HEK293T (cell line): ENCODE data around the gene MAGOHB.

Source experiments
- CTCF ChIA-PET: fragments of 350-600 bp; formaldehyde crosslinking; extraction: SDS; loops from one replicate; lab custom pipeline; 2021; ENCODE audit warnings: antibody characterized with exemption, inconsistent platforms; lab: Yijun Ruan, JAX
- POLR2A ChIA-PET: fragments of 350-600 bp; formaldehyde crosslinking; extraction: SDS; loops from one replicate; lab custom pipeline; 2020; ENCODE audit warnings: antibody characterized with exemption, inconsistent platforms; lab: Yijun Ruan, JAX
- DNase-seq: peaks from one replicate; pipeline ENCODE4 v3.0.0; 2012; ENCODE audit warnings: mixed read lengths; ENCODE audit errors: extremely low spot score
- ARNT ChIP-seq: fragments of 450-650 bp; IDR thresholded peaks from 2 replicates; pipeline ENCODE4 v1.6.1; 2017; ENCODE audit warnings: mild to moderate bottlenecking
- BHLHE40 ChIP-seq: fragments of 450-650 bp; IDR thresholded peaks from 2 replicates; pipeline ENCODE4 v1.6.1; 2016; ENCODE audit warnings: mild to moderate bottlenecking, moderate library complexity, borderline replicate concordance
- CTBP1 ChIP-seq: fragments of 450-650 bp; IDR thresholded peaks from 2 replicates; pipeline ENCODE4 v1.6.1; 2016; ENCODE audit warnings: borderline replicate concordance
- ELF4 ChIP-seq: fragments of 450-650 bp; IDR thresholded peaks from 2 replicates; pipeline ENCODE4 v1.6.1; 2017; ENCODE audit warnings: antibody characterized with exemption
- FOXA1 ChIP-seq: fragments of 450-650 bp; IDR thresholded peaks from 2 replicates; pipeline ENCODE4 v1.6.1; 2016; ENCODE audit warnings: mild to moderate bottlenecking
- FOXK2 ChIP-seq: fragments of 450-650 bp; IDR thresholded peaks from 2 replicates; pipeline ENCODE4 v1.6.1; 2016; ENCODE audit warnings: mild to moderate bottlenecking
- FOXM1 ChIP-seq: fragments of 450-650 bp; IDR thresholded peaks from 2 replicates; pipeline ENCODE4 v1.6.1; 2017; ENCODE audit warnings: mild to moderate bottlenecking, borderline replicate concordance
- HDGF ChIP-seq: fragments of 450-650 bp; IDR thresholded peaks from 2 replicates; pipeline ENCODE4 v1.6.1; 2017; ENCODE audit warnings: antibody characterized with exemption, borderline replicate concordance
- L3MBTL2 ChIP-seq: fragments of 450-650 bp; conservative IDR thresholded peaks from 2 replicates; pipeline ENCODE4 v1.6.1; 2016; ENCODE audit warnings: mild to moderate bottlenecking
- LEF1 ChIP-seq: fragments of 450-650 bp; IDR thresholded peaks from 2 replicates; pipeline ENCODE4 v1.6.1; 2017; ENCODE audit warnings: mild to moderate bottlenecking, borderline replicate concordance
- NFRKB ChIP-seq: fragments of 450-650 bp; IDR thresholded peaks from 2 replicates; pipeline ENCODE4 v1.6.1; 2016; ENCODE audit warnings: mild to moderate bottlenecking, moderate library complexity
- SP1 ChIP-seq: fragments of 450-650 bp; IDR thresholded peaks from 2 replicates; pipeline ENCODE4 v1.6.1; 2017
- SUZ12 ChIP-seq: fragments of 450-650 bp; IDR thresholded peaks from 2 replicates; pipeline ENCODE4 v1.6.1; 2016; ENCODE audit warnings: mild to moderate bottlenecking
- TARDBP ChIP-seq: fragments of 450-650 bp; IDR thresholded peaks from 2 replicates; pipeline ENCODE4 v1.6.1; 2016
- ZNF384 ChIP-seq: fragments of 450-650 bp; IDR thresholded peaks from 2 replicates; pipeline ENCODE4 v1.6.1; 2016
- TF ChIP-seq, protein P1 (sequence below): fragments of 450-650 bp; IDR thresholded peaks from 2 replicates; pipeline ENCODE4 v1.6.1; 2016

MAGOHB gene

GRCh38 chr12:10563966-10564365, 49.4 kb downstream of the MAGOHB start:
- POLR2A ChIA-PET = no interaction called here
- TF ChIP-seq ARNT (no peak), ZNF384 (no peak), LEF1 (no peak), BHLHE40 (no peak), ELF4 (no peak), TARDBP (no peak), L3MBTL2 (no peak), FOXA1 (no peak)
- CTCF ChIA-PET = interaction anchor here (0.6 to 0.9 kb wide), 2 partner anchors 198 to 423 kb away, joined by 3 read pairs; no protein-coding TSS in a partner anchor

DNA sequence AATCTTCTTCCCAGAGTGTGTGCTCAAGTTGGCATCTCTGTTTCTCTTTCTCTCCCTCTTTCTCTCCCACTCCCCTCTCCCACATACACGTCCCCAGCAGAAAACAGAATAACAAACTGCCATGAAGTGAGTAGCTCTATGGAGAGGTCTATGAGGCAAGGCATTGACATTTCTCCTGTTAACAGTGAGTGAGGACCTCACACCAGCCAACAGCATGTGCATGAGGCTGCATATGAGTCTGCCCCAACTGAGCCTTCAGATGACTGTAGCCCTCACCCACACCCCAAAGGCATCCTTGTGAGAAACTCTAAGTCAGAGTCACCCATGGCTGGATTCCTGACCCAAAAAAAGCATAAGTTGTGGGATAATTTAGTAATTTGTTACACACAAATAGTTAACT, 50.4 kb downstream of the MAGOHB start:
- no peak for TF ChIP-seq TARDBP
- TF ChIP-seq ARNT = no peak
- no peak for TF ChIP-seq HDGF
- TF ChIP-seq, protein P1, sequence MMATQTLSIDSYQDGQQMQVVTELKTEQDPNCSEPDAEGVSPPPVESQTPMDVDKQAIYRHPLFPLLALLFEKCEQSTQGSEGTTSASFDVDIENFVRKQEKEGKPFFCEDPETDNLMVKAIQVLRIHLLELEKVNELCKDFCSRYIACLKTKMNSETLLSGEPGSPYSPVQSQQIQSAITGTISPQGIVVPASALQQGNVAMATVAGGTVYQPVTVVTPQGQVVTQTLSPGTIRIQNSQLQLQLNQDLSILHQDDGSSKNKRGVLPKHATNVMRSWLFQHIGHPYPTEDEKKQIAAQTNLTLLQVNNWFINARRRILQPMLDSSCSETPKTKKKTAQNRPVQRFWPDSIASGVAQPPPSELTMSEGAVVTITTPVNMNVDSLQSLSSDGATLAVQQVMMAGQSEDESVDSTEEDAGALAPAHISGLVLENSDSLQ = no peak
- no peak for TF ChIP-seq FOXA1
- TF ChIP-seq BHLHE40 = no peak
- no peak for TF ChIP-seq ZNF384
- no peak for TF ChIP-seq CTBP1
- TF ChIP-seq L3MBTL2 = no peak
- no peak for TF ChIP-seq SUZ12
- no peak for TF ChIP-seq SP1
- no peak for TF ChIP-seq FOXM1
- no peak for TF ChIP-seq NFRKB
- TF ChIP-seq FOXK2 = no peak
- TF ChIP-seq ELF4 = no peak
- no peak for TF ChIP-seq LEF1
- ChIA-PET POLR2A (no interaction called here), CTCF (interaction anchor here (0.9 kb wide), 1 partner anchor 197 kb away, joined by 3 read pairs; no protein-coding TSS in a partner anchor)
- no peak for DNase-seq

More at GRCh38 chr12:10563966-10564365, 49.4 kb downstream of the MAGOHB start:
- no peak for DNase-seq

DNA sequence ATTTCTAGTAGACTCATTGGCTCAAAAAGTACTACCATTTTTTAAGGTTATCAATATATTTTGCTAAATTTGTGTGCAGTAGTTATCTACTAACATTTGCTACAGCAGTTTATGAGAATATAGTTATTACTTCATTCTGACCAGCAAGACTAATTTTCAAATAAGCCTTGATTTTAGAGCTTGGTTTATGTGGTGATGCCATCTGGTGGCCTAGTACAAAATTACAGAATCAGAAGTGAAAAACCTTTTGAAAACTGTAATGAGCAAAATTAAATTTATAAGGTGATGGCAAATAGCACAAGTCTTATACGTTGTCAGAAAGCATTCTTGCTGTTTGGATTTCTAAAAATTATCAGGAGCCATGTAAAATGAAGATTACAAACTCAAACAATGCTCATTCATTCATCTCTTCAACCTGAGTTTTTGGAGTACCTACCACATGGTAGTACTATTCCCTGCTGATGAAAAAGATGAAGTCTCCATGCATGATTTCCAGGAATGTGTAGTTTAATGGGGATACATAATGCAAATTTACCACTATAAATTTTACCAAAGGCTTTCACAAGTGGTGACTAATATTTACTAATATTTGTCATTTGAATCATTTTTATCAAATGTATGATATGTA, 51.0 kb downstream of the MAGOHB start:
- ChIA-PET CTCF (interaction anchor here (0.6 to 2.0 kb wide), 4 partner anchors 20 to 369 kb away, joined by 3 to 12 read pairs (median 6); no protein-coding TSS in a partner anchor), POLR2A (no interaction called here)
- peak; percentile 23 for DNase-seq
- no peak for TF ChIP-seq ZNF384
- TF ChIP-seq SP1 = no peak
- no peak for TF ChIP-seq FOXA1
- no peak for TF ChIP-seq HDGF
- TF ChIP-seq FOXK2 = no peak
- TF ChIP-seq TARDBP = no peak
- TF ChIP-seq, protein P1 = no peak
- no peak for TF ChIP-seq L3MBTL2
- TF ChIP-seq SUZ12 = no peak

GRCh38 chr12:10559244-10559643, 54.2 kb downstream of the MAGOHB start:
- DNase-seq = no peak
- POLR2A ChIA-PET = no interaction called here
- CTCF ChIA-PET = interaction anchor here (0.6 kb wide), 1 partner anchor 204 kb away, joined by 4 read pairs; no protein-coding TSS in a partner anchor
- TF ChIP-seq CTBP1 = no peak
- no peak for TF ChIP-seq ZNF384
- TF ChIP-seq SUZ12 = no peak
- TF ChIP-seq SP1 = no peak
- TF ChIP-seq NFRKB = no peak
- TF ChIP-seq FOXA1 = no peak
- TF ChIP-seq, protein P1 = no peak

DNA sequence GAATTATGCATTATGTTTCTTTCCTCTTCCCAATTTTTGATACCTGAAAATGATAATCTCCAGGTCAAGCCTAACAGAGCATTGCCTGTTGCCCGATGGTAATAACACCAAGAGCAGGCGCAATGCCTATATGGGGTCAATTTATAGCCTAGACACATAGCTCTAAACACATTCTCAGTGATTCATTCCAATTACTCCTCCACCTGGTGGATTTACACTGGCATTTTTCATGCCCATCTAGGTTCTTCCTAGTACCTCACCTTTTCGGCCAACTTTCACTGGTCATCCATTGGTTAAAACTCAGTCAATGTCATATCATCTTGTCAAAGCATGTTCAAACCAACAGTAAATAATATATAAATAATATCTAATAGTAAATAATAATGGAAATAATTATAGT, 54.6 kb downstream of the MAGOHB start:
- CTCF ChIA-PET = no interaction called here
- POLR2A ChIA-PET = no interaction called here
- TF ChIP-seq LEF1 = no peak
- TF ChIP-seq CTBP1 = no peak
- TF ChIP-seq, protein P1 = no peak
- TF ChIP-seq ELF4 = no peak
- TF ChIP-seq FOXM1 = no peak
- TF ChIP-seq SP1 = no peak
- no peak for TF ChIP-seq FOXA1
- DNase-seq = no peak

- POLR2A ChIA-PET = no interaction called here
- no peak for TF ChIP-seq BHLHE40
- no peak for TF ChIP-seq ARNT
- no peak for DNase-seq
- CTCF ChIA-PET = no interaction called here
Measured at GRCh38 chr12:10558301-10558700, 55.1 kb downstream of the MAGOHB start.
